Epithelial cell of proximal tubule (primary cell): ENCODE data around the gene TIMM17A. TPM values are rescaled to one million over a fixed set of nuclear protein-coding genes. Genes with fewer than 3 reads are reported as not detected.
"Not testable (repeated sequence)": the region's sequence is repeated elsewhere in the genome, so short reads cannot be mapped to it uniquely, and the experiment has no call there.

Source experiments
- DNase-seq: peaks from one replicate; pipeline ENCODE4 v3.0.0-alpha.2; 2011; ENCODE audit warnings: low read depth
- H3K4me3 ChIP-seq: 2 replicates; pipeline ENCODE4 v1.5.1; 2011; ENCODE audit warnings: low read depth, mild to moderate bottlenecking, low read length
- total RNA-seq: library from RNA; depleted of rRNA; stranded (reverse); fragments of >200 nt; gene quantifications from 2 replicates; pipeline ENCODE4 v1.2.3, GENCODE V29; 2015
- TF ChIP-seq, protein P1 (sequence below): conservative IDR thresholded peaks from 2 replicates; pipeline ENCODE4 v1.5.1; 2012; ENCODE audit warnings: low read depth, mild to moderate bottlenecking, low read length

The TIMM17A gene
- total RNA-seq, 1 donor from 2014 or later, result 59.6 TPM

DNA sequence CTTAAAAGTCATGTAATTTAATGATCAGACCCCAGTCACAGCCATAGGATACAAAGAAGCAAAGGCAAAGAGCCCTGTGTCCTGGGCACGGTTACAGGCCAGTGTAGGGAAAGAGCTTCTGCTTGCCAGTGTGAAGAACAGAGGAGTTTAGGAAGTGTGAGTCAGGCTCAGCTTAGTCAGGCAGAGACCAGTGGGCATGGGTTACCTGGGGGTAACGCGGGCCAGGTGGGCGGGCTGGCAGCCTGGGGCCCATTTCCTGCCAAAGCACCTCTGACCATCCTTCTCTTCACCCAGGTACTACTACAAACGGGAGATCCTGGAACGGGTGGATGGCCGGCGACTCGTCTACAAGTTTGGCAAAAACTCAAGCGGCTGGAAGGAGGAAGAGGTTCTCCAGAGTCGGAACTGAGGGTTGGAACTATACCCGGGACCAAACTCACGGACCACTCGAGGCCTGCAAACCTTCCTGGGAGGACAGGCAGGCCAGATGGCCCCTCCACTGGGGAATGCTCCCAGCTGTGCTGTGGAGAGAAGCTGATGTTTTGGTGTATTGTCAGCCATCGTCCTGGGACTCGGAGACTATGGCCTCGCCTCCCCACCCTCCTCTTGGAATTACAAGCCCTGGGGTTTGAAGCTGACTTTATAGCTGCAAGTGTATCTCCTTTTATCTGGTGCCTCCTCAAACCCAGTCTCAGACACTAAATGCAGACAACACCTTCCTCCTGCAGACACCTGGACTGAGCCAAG, 59.8 kb downstream of the TIMM17A start:
- DNase-seq, result no peak
- TF ChIP-seq, protein P1, sequence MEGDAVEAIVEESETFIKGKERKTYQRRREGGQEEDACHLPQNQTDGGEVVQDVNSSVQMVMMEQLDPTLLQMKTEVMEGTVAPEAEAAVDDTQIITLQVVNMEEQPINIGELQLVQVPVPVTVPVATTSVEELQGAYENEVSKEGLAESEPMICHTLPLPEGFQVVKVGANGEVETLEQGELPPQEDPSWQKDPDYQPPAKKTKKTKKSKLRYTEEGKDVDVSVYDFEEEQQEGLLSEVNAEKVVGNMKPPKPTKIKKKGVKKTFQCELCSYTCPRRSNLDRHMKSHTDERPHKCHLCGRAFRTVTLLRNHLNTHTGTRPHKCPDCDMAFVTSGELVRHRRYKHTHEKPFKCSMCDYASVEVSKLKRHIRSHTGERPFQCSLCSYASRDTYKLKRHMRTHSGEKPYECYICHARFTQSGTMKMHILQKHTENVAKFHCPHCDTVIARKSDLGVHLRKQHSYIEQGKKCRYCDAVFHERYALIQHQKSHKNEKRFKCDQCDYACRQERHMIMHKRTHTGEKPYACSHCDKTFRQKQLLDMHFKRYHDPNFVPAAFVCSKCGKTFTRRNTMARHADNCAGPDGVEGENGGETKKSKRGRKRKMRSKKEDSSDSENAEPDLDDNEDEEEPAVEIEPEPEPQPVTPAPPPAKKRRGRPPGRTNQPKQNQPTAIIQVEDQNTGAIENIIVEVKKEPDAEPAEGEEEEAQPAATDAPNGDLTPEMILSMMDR, result no peak
- no peak overlapping the region for H3K4me3 ChIP-seq

DNA sequence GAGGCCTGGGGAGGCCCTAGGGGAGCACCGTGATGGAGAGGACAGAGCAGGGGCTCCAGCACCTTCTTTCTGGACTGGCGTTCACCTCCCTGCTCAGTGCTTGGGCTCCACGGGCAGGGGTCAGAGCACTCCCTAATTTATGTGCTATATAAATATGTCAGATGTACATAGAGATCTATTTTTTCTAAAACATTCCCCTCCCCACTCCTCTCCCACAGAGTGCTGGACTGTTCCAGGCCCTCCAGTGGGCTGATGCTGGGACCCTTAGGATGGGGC, 60.3 kb downstream of the TIMM17A start:
- no peak overlapping the region for H3K4me3 ChIP-seq
- no peak for DNase-seq
- TF ChIP-seq, protein P1, result no peak

DNA sequence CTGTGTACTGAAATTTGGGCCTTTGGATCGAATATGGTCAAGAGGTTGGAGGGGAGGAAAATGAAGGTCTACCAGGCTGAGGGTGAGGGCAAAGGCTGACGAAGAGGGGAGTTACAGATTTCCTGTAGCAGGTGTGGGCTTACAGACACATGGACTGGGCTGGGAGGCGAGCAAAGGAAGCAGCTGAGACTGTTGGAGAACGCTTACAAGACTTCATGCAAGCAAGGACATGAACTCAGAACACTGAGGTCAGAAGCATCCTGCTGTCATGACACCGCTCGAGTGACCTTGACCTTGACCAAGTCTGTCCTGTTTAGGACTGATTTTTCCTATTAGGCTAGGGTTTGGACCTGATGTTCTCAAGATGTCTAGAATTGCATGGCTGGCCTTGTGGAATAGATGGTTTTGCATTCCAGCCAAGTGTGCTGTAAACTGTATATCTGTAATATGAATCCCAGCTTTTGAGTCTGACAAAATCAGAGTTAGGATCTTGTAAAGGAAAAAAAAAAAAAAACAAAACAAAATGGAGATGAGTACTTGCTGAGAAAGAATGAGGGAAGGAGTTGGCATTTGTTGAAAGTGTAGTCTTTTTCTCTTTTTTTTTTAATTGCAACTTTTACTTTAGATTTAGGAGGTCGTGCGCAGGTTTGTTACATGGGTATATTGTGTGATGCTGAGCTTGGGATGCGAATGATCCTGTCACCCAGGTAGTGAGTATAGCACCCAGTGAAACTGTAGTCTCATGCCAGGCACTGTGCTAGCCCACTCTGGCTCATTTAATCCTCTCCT, 60.9 kb downstream of the TIMM17A start:
- no peak for DNase-seq
- TF ChIP-seq, protein P1, result no peak

DNA sequence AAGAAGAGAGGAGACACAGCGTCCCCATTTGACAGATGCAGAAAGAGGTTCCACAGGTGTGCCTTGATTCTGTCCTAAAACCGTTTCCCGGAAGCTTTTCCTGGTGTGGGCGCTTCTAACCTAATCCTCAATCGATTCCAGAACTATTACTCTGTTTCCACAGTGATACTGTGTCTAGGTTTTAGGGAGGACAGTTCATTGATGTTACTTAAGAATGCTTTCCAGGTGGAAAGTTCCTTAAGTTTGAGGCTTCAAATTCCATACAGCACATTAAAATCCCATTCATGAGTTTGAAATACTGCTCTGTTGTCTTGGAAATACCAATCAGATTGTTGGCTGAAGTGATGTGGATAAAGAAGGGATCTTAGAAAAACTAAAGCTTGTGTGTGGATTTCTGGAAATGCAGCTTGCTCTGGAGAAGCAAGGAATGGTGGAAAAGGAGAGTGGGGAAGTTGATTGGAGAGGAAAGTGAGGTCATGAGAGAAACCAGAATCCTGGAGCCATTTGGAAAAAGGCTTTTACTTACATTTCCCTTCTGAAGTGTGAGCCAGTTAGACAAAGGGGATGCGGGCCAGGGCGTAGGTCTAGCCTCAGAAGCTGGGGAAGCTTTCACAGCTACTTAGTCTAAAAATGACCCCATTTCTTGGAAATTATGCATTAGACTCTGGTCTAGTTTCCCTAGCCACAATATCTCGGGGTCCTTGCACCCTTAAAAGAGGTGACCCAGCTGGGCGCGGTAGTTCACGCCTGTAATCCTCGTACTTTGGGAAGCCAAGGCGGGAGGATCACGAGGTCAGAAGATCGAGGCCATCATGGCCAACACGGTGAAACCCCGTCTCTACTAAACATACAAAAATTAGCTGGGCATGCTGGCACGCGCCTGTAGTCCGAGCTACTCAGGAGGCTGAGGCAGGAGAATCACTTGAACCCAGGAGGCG, 61.8 kb downstream of the TIMM17A start:
- TF ChIP-seq, protein P1, result no peak
- no peak for DNase-seq
- H3K4me3 ChIP-seq, result no peak overlapping the region

More for the DNA sequence above, 60.9 kb downstream of the TIMM17A start:
- H3K4me3 ChIP-seq, result no peak overlapping the region

DNA sequence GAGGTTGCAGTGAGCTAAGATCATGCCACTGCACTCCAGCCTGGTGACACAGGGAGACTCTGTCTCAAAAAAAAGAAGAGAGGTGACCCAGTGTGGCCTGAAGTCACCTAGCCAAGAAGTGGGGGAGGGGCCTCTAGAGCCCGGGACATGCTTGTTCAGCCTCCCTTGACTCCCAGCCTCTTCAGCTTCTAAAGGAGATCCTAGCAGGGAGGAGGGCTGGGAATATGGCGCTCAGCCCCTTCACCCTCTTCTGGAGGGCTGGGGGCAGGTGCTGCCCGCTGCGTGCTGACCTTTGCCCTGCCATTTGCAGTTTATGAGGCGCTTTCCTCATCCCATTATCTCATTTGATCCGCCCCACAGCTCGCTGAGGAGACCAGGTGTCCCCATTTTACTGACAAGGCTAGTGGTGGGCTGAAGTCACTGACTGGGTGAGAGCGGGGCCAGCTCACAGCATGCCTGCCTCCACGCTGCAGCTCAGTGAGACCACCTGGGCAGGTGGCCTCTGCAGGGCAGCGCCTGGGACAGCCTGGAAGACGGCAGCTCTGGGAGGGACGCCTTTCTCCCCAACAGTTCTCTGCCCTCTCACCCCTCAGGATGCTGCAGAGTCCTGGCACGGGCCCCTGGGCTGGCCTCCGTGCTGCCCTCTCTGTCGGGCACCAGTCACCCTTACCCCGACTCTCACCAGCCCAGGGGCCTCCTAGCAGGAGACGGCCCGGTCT, 62.6 kb downstream of the TIMM17A start:
- DNase-seq, result no peak
- TF ChIP-seq, protein P1, result no peak

DNA sequence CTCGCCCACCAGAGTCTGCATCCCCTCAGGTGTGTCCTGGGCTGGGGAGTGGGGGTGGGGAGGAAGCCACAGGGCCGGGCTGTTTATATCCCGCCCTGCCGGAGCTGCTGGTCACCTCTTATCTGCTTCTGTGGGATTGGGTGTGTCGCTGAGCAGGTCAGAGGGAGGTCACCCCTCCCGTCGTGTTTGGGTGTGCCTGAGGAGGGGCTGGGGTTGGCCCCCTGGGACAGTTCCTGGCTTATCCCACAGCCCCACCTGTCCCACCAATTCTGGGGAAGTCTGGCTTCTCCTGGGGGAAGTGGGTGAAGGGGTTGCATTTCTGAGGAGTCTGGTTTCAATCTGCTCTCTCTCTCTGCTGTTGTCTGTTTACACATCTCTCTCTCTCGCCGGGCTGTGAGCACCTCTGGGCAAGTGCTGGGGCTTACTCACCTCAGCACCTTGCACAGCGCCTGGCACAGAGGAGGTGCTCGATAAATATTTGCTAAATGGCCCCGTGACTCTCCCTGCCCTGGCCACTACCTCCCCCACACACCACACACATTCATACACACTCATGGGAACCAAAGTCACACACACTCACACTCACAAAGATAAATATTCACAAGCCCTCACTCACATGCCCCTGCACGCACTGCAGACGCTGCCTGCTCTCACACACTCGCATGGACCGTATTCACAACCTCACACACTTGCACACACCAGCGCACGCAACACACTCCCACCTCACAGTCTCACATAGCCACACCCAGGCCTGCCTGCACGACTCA, 63.3 kb downstream of the TIMM17A start:
- TF ChIP-seq, protein P1, result no peak
- H3K4me3 ChIP-seq, result no peak overlapping the region
- no peak for DNase-seq

More for the DNA sequence above, 62.6 kb downstream of the TIMM17A start:
- H3K4me3 ChIP-seq, result no peak overlapping the region

DNA sequence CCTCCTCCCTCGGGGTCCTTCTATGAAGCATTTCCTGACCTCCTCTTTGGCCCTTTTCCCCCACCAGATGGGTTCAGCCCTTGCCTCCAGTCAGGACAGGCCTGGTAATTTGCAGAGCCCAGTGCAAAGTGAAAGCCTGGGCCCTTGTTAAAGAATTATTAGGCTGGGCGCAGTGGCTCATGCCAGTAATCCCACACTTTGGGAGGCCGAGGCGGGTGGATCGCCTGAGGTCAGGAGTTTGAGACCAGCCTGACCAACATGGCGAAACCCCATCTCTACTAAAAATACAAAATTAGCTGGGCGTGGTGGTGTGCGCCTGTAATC, 63.9 kb downstream of the TIMM17A start:
- H3K4me3 ChIP-seq, result not testable (repeated sequence)

More for the DNA sequence above, 63.9 kb downstream of the TIMM17A start:
- DNase-seq, result not testable (repeated sequence)
